Loucy (cell line): ENCODE results near the gene PPM1L.

ENCODE experiments used
- CTCF ChIP-seq: fragments of 200-600 bp; sonication (generic); conservative IDR thresholded peaks from 2 replicates; pipeline ENCODE4 v1.5.1; 2014; ENCODE audit warnings: mild to moderate bottlenecking, antibody characterized with exemption, low read length
- EZH2phosphoT487 ChIP-seq: fragments of 200-600 bp; IDR thresholded peaks from 2 replicates; pipeline ENCODE4 v1.6.1; 2018; ENCODE audit warnings: antibody characterized with exemption, mild to moderate bottlenecking, moderate library complexity, borderline replicate concordance

DNA sequence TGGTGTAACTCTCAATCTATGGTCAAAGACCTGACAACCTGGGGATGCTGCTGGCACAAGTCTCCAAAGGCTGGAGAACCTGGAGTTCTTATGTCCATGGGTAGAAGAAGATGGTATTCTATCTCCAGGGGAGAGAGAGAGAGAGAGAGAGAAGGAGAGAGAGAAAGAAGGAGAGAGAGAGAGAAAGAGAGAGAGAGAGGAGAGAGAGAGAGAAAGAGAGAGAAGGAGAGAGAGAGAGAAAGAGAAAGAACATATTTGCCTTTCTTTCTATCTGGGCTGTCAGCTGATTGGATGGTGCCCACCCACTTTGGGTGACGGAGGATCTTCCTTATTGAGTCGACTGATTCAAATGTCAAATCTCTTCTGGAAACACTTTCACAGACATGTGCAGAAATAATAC is 84.6 kb downstream of the PPM1L start:
- TF ChIP-seq CTCF = no peak
- no peak for TF ChIP-seq EZH2phosphoT487
